Gastrocnemius medialis (tissue), 4 donors: ENCODE data around the gene LRRC63. TPM values are rescaled to one million over a fixed set of nuclear protein-coding genes. Genes with fewer than 3 reads are reported as not detected.

ENCODE experiments used
- ATAC-seq, 2 donors: fragments of 150-250 bp; one replicate each; pipeline ENCODE4 v1.9.1; 2016
- DNase-seq, 2 donors: peaks; one replicate each; pipeline ENCODE4 v3.0.0-alpha.2; 2019
- H3K27ac ChIP-seq, 4 donors: fragments of 200-600 bp; sonication (generic); 1 replicate in 1 of 4; 2 replicates in 3 of 4; pipeline ENCODE4 v1.5.1; 2016 to 2018; ENCODE audit warnings: mild to moderate bottlenecking in 2 of 4, moderate library complexity in 1 of 4
- H3K27me3 ChIP-seq, 3 donors: fragments of 200-600 bp; sonication (generic) in 2 of 3; 1 replicate in 1 of 3; 2 replicates in 2 of 3; pipeline versions ENCODE4 v1.5.1 to v1.6.0; 2016 to 2019; ENCODE audit warnings: mild to moderate bottlenecking in 1 of 3, moderate library complexity in 1 of 3
- H3K36me3 ChIP-seq, 2 donors: fragments of 200-600 bp; sonication (generic) in 1 of 2; one replicate each; pipeline ENCODE4 v1.5.1; 2017 to 2018
- H3K4me1 ChIP-seq, 2 donors: fragments of 200-600 bp; sonication (generic) in 1 of 2; one replicate each; pipeline ENCODE4 v1.5.1; 2016 to 2017; ENCODE audit warnings: mild to moderate bottlenecking in 2 of 2
- H3K4me3 ChIP-seq, 4 donors: fragments of 200-600 bp; sonication (generic) in 3 of 4; 1 replicate in 1 of 4; 2 replicates in 3 of 4; pipeline ENCODE4 v1.5.1; 2016 to 2019; ENCODE audit warnings: mild to moderate bottlenecking in 2 of 4
- H3K9me3 ChIP-seq, 3 donors: fragments of 200-600 bp; sonication (generic) in 2 of 3; 1 replicate in 1 of 3; 2 replicates in 2 of 3; pipeline ENCODE4 v1.5.1; 2016 to 2019
- CTCF ChIP-seq, 5 experiments: fragments of 450-650 bp in 3 of 5; fragments of 200-600 bp in 2 of 5; sonication (generic) in 2 of 5; IDR thresholded peaks in 4 of 5; conservative IDR thresholded peaks in 1 of 5; 1 replicate in 4 of 5; 2 replicates in 1 of 5; pipeline ENCODE4 v1.5.1; 2016 to 2019; ENCODE audit warnings: antibody characterized with exemption in 5 of 5, mild to moderate bottlenecking in 3 of 5, moderate library complexity in 3 of 5
- POLR2A ChIP-seq, 2 donors: fragments of 450-650 bp; IDR thresholded peaks; one replicate each; pipeline ENCODE4 v1.6.1; 2017; ENCODE audit warnings: antibody characterized with exemption in 2 of 2, mild to moderate bottlenecking in 2 of 2, moderate library complexity in 2 of 2
- in situ Hi-C, 4 donors: fragments of 200-750 bp; cut with MboI; loops; one replicate each; pipeline versions ENCODE4 v1.15.0 to v1.8.0; 2017; ENCODE audit warnings: low sequenced_read_pairs in 4 of 4
- intact Hi-C: fragments of 100-400 bp; cut with DNase I; formaldehyde crosslinking; loops from one replicate; pipeline ENCODE4 v1.15.1; 2023; ENCODE audit warnings: low total_unique reads
- total RNA-seq, 4 donors: library from RNA; depleted of rRNA; stranded (reverse); fragments of >200 nt; gene quantifications; one replicate each; pipeline versions ENCODE4 v1.1.0 to v1.2.3, GENCODE V29; 2016

The LRRC63 gene
- total RNA-seq, 4 donors from 2014 or later: not detected

- no peak for ATAC-seq
- intact Hi-C loops: no loop called here
- in situ Hi-C loops: loop anchor here in 2 of 4 donors (25.0 kb wide), 2 partner anchors 357 to 657 kb away; no protein-coding TSS in a partner anchor
Measured at GRCh38 chr13:46169758-46170157, 42.0 kb upstream of the LRRC63 start.

GRCh38 chr13:46170268-46170667 is 41.5 kb upstream of the LRRC63 start:
- intact Hi-C loops: no loop called here
- in situ Hi-C loops: loop anchor here in 2 of 4 donors (25.0 kb wide), 2 partner anchors 358 to 658 kb away; no protein-coding TSS in a partner anchor
- Histone ChIP-seq H3K27ac (no peak overlapping the region), H3K4me3 (no peak overlapping the region), H3K9me3 (no peaks in the 10 kb centered on the region), H3K27me3 (peaks cover 0 to 7% (median 0%) of the 10 kb centered on the region in 3 donors), H3K4me1 (no peaks in the 10 kb centered on the region), H3K36me3 (no peaks in the 10 kb centered on the region)
- TF ChIP-seq CTCF (IDR thresholded peaks at IDR 0.05 in 4 of 5, conservative IDR thresholded peaks at IDR 0.05 in 1 of 5): no peak
- no peak for TF ChIP-seq POLR2A (IDR thresholded peaks at IDR 0.05)
- DNase-seq (no peak), ATAC-seq (no peak)

More at GRCh38 chr13:46169758-46170157, 42.0 kb upstream of the LRRC63 start:
- DNase-seq: no peak
- TF ChIP-seq POLR2A (IDR thresholded peaks at IDR 0.05) (no peak), CTCF (IDR thresholded peaks at IDR 0.05 in 4 of 5, conservative IDR thresholded peaks at IDR 0.05 in 1 of 5) (no peak)
- H3K27me3 ChIP-seq: peaks cover 0 to 7% (median 0%) of the 10 kb centered on the region in 3 donors
- no peaks in the 10 kb centered on the region for H3K9me3 ChIP-seq
- no peaks in the 10 kb centered on the region for H3K4me1 ChIP-seq
- H3K27ac ChIP-seq: no peak overlapping the region
- no peak overlapping the region for H3K4me3 ChIP-seq
- H3K36me3 ChIP-seq: no peaks in the 10 kb centered on the region

GRCh38 chr13:46170687-46171086 is 41.0 kb upstream of the LRRC63 start:
- no peak for TF ChIP-seq CTCF (IDR thresholded peaks at IDR 0.05 in 4 of 5, conservative IDR thresholded peaks at IDR 0.05 in 1 of 5)
- no peak for TF ChIP-seq POLR2A (IDR thresholded peaks at IDR 0.05)
- no peak for ATAC-seq
- Histone ChIP-seq H3K36me3 (no peaks in the 10 kb centered on the region), H3K9me3 (no peaks in the 10 kb centered on the region), H3K27me3 (peaks cover 0 to 7% (median 0%) of the 10 kb centered on the region in 3 donors), H3K4me3 (no peak overlapping the region), H3K27ac (no peak overlapping the region), H3K4me1 (no peaks in the 10 kb centered on the region)
- in situ Hi-C loops: loop anchor here in 2 of 4 donors (25.0 kb wide), 2 partner anchors 358 to 658 kb away; no protein-coding TSS in a partner anchor
- intact Hi-C loops: no loop called here
- no peak for DNase-seq

- intact Hi-C loops: no loop called here
Measured at GRCh38 chr13:46171217-46171616, 40.5 kb upstream of the LRRC63 start.

More at GRCh38 chr13:46171217-46171616, 40.5 kb upstream of the LRRC63 start:
- Histone ChIP-seq H3K4me3 (no peak overlapping the region), H3K4me1 (no peaks in the 10 kb centered on the region), H3K27ac (no peak overlapping the region), H3K9me3 (no peaks in the 10 kb centered on the region), H3K27me3 (peaks cover 0 to 7% (median 0%) of the 10 kb centered on the region in 3 donors), H3K36me3 (no peaks in the 10 kb centered on the region)
- ATAC-seq (no peak), DNase-seq (no peak)
- in situ Hi-C loops: loop anchor here in 2 of 4 donors (25.0 kb wide), 2 partner anchors 359 to 659 kb away; no protein-coding TSS in a partner anchor
- TF ChIP-seq POLR2A (IDR thresholded peaks at IDR 0.05) (no peak), CTCF (IDR thresholded peaks at IDR 0.05 in 4 of 5, conservative IDR thresholded peaks at IDR 0.05 in 1 of 5) (no peak)
